GM18951 (cell line): Measurements from ENCODE around the gene PDE2A.

Experiments used
- POLR2A ChIP-seq: IDR thresholded peaks from 4 replicates; pipeline ENCODE4 v1.6.1; 2011; ENCODE audit warnings: mild to moderate bottlenecking; ENCODE audit not compliant: insufficient read length, insufficient read depth; ENCODE audit errors: extremely low read depth
- in situ Hi-C: fragments of 300-500 bp; cut with MboI; formaldehyde crosslinking; loops from one replicate; pipeline ENCODE4 v1.12.0; 2022; ENCODE audit warnings: low sequenced_read_pairs, mixed read lengths, inconsistent platforms; ENCODE audit not compliant: unreplicated experiment

PDE2A gene

GRCh38 chr11:72584293-72584938 is 89.8 kb downstream of the PDE2A start:
- in situ Hi-C loops: loop anchor here (5.0 kb wide), 1 partner anchor 63 kb away; no protein-coding TSS in a partner anchor
- no peak for TF ChIP-seq POLR2A

GRCh38 chr11:72583616-72584292 is 90.5 kb downstream of the PDE2A start:
- no peak for TF ChIP-seq POLR2A
- in situ Hi-C loops: loop anchor here (5.0 kb wide), 1 partner anchor 64 kb away; no protein-coding TSS in a partner anchor

- no peak for TF ChIP-seq POLR2A
- in situ Hi-C loops: loop anchor here (5.0 kb wide), 1 partner anchor 64 kb away; no protein-coding TSS in a partner anchor
These were observed 91.1 kb downstream of the PDE2A start for GRCh38 chr11:72583177-72583553.

- in situ Hi-C loops: loop anchor here (5.0 kb wide), 1 partner anchor 65 kb away; no protein-coding TSS in a partner anchor
- TF ChIP-seq POLR2A: no peak
These were observed 91.7 kb downstream of the PDE2A start for GRCh38 chr11:72582206-72583176.

GRCh38 chr11:72581067-72581466 is 93.2 kb downstream of the PDE2A start:
- in situ Hi-C loops: loop anchor here (5.0 kb wide), 1 partner anchor 66 kb away; no protein-coding TSS in a partner anchor
- TF ChIP-seq POLR2A: no peak

GRCh38 chr11:72580642-72580950 is 93.6 kb downstream of the PDE2A start:
- in situ Hi-C loops: loop anchor here (5.0 kb wide), 1 partner anchor 67 kb away; no protein-coding TSS in a partner anchor
- no peak for TF ChIP-seq POLR2A

- in situ Hi-C loops: loop anchor here (5.0 kb wide), 1 partner anchor 67 kb away; no protein-coding TSS in a partner anchor
- TF ChIP-seq POLR2A: no peak
These were observed 94.2 kb downstream of the PDE2A start for GRCh38 chr11:72579816-72580641.

GRCh38 chr11:72578991-72579815 is 95.0 kb downstream of the PDE2A start:
- in situ Hi-C loops: no loop called here
- TF ChIP-seq POLR2A: no peak

- in situ Hi-C loops: no loop called here
These were observed 95.7 kb downstream of the PDE2A start for GRCh38 chr11:72578566-72578965.

GRCh38 chr11:72578051-72578450 is 96.2 kb downstream of the PDE2A start:
- no peak for TF ChIP-seq POLR2A
- in situ Hi-C loops: no loop called here

More at GRCh38 chr11:72578566-72578965, 95.7 kb downstream of the PDE2A start:
- no peak for TF ChIP-seq POLR2A

GRCh38 chr11:72577271-72577721 is 96.9 kb downstream of the PDE2A start:
- in situ Hi-C loops: no loop called here
- no peak for TF ChIP-seq POLR2A
